Hematopoietic multipotent progenitor cell (in vitro differentiated cells): ENCODE measurements around the gene PERCC1. TPM values are rescaled to one million over a fixed set of nuclear protein-coding genes. Genes with fewer than 3 reads are reported as not detected.
"Not testable (repeated sequence)": the region's sequence is repeated elsewhere in the genome, so short reads cannot be mapped to it uniquely, and the experiment has no call there.

Source experiments
- DNase-seq, 3 donors: peaks; one replicate each; pipeline ENCODE4 v3.0.0-alpha.2; 2011 to 2015; ENCODE audit warnings: low read depth in 2 of 3, low spot score in 2 of 3
- total RNA-seq: library from RNA; depleted of rRNA; stranded (reverse); fragments of >200 nt; gene quantifications from one replicate; pipeline ENCODE4 v1.2.3, GENCODE V29; 2012

The PERCC1 gene
- total RNA-seq, 1 donor = 5.1 TPM

DNA sequence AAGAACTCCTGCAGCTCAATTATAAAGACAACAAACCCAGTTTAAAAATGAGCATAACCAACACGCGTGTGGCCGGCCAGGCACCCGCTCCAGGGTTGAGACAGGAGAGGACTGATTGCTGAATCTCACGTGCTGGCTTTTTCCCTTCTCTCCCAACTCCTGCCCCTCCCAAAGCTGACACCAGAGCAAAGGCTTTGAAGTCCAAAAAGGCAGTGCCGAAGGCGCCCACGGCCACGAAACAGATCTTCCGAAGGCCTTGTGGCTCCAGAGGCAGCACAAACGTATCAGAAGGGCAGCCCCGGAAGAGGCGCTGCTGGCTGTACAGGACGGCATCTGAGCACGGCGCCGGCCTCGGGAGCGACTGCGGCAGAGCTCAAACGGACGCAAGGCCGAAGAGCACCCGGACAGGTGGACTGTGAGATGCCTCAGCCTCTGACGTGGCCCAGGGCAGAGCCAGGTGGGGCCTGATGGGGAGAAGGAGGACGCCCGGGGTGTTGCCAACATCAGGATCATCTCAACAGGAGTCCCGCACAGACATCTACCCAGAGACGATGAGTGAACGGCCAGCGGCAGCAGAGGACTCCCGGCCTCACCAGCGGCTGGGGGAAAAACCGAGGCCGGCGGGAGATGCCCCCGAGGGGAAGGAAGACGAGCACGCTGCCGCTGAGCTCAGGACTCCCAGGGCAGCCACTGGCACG is 33.5 kb downstream of the PERCC1 start:
- no peak for DNase-seq

DNA sequence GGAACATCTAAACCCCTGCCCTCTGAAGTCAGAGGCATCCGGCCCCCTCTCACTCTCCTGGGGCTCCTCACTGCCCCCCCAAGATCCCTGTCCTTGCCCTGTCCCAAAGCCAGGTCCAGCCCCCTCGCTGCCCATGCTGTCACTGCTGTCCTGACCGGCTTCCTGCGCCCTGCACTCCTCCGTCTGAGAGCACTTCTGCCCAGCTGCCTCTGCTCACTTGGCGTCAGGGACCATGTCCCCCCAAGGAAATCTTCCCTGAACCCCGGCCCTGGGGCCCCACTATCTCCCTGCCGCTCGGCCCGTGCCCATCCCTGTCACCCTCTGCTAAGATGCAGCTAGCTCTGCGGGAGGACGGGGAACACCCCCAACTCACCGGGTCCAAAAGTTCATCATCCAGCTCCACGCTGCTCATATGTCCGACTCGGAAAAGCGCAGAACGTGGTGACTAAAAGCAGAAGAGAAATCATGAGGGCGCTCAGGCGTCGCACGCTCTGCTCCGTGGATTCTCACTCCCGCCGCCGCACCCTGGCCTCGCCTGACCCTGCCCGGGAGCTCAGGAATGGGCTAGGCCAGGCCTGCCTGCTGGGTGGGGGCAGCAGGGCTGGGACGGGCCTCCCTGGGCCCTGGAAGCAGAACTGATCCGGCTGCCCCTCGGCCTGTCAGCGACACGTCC is 34.2 kb downstream of the PERCC1 start:
- no peak for DNase-seq

DNA sequence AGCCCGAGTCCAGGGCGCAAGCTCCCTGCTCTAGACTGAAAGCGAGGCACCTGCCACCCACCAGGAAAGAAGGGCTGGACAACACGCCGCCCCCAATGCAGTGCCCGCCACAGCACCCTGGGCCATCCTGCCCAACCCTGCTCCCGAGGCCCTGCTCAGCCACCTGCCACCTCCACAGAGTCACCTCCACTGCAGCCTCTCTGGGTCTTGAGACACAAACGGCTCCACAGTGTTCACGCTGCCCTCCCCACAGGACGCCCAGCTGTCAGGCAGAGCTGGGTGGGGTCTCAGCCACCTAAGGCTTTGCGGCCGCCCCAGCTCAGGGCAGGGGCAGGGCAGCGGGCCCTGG is 34.7 kb downstream of the PERCC1 start:
- DNase-seq = no peak

DNA sequence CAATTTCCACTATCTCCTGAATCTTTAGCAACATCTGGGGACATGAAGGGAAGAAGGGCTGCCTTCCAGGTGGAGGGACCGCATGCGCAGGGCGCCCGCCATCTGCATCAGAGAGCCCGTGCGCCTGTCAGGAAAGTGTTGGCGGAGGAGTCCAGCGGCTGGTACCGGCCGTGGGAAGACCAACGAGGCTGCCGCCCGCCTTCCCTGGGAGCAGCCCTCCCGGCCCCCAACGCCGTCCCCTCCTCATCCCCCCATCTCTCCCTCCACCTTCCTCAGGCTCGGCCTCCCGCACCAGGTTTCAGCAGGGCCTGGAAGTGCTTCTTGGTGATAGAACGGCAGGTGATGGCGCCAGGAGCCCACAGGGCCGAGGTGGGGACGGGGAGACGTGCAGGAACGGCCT is 35.2 kb downstream of the PERCC1 start:
- no peak for DNase-seq

DNA sequence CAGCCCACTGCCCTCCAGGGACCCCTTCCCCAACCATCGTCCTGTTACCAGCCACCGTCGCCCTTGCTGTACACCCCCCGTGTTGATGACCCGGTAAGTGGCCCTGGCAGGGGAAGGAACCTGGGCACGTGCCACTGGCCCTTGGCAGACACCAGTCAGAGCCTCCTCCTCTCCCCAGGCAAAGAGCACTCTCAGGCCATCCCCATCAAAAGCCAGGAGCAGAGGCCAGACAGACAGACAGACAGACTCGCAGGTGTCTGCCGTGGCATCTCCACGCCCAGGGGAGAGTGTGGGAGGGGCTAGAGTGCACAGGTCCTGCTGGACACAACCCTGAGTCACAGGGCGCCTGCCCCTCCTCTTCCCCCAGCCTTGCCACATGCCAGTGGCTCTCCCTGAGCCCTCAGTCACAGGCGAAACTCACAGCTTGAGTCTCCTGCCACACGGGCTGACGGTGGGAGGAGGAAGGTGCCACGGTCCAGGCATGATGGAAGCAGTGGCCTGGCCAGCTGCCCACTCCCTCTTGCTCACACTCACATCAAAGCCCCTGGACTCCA is 36.2 kb downstream of the PERCC1 start:
- no peak for DNase-seq

DNA sequence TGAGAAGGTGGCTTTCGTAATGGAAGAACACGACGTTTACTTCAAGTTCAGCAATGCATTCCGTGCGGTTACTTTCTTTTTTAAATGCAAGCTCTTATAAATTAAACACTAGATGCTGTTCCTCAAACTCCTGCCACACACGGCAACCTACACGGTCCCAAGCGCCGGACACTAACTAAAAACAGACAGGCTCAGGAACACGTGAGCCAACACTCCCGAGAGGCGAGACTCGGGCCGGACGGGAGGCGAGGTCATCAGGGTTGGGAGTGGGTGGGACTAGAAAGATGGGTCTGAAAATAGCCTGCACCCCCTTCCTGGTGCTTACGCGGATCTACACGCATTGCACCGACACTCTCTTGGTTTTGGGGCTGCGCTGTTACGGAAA is 37.5 kb downstream of the PERCC1 start:
- no peak for DNase-seq

DNA sequence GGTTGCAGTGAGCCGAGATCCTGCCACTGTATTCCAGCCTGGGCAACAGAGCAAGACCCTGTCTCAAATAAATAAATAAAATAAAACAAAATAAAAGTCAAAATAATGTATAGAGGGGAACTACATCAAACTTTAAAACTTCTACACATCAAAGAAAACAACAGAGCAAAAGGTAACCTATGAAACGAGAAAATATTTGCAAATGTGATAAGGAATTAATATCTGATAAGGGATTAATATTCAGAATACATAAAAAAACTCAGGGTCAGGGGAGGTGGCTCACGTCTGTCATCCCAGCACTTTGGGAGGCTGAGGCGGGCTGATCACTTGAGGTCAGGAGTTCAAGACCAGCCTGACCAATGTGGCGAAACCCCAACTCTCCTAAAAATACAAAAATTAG is 38.3 kb downstream of the PERCC1 start:
- DNase-seq = not testable (repeated sequence)

DNA sequence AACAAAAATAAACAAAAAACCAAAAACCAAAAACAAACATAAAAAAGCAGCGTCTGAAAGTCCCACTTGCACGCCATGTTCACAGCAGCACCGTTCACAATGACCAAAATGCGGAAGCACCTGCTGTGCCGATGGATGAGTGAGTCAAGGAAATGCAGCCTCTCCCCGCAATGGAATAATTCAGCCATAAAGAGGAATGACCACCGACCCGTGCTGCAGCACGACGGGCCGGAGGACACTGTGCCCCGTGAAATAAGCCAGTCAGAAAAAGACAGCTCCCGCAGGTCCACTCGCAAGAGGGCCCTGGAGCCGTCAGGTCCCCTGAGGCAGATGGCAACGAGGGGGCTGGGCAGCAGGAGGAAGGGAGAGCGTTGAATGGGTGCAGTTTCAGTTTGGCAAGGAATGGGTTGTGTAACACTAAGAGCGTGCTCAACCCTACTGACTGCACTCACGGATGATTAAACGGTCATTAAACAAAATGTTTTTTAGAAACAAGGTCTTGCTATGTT is 38.9 kb downstream of the PERCC1 start:
- peak in 1 of 3 donors; percentile 65 for DNase-seq

DNA sequence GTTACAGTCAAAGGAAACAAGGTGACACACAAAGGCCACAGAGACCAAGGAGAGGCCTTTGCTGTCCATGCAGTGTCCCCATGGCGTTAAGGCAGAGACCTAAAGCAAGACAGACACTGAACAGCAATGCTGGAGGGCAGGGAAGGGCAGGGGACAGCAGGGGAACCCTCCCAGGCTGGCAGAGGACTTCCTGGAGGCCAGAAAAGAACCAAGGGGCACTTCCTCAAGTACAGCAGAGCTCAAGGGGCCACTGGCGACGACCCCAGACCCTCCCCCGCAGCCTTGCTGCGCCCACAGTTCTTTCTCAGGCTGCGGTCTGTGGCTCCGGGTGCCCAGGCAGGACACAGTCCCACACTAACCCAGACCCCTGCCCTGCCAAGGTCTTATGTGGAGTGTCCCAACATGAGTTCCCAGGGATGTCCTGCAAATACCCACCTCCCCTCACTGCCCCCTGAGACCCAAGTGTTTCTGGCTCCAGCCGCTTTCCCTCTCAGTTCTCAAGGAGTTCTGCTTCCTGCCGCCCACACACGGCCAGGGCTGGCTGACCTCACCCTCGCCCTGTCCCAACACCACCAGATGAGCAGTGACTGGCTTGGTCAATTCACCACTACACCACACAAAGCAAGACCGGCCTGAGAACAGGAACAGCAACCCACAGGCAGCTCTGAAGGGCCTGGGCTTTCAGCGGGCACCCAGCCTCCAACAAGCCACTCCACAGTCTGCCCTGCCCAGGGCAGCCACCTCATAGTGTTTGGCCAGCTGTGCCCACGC is 39.8 kb downstream of the PERCC1 start:
- DNase-seq = no peak

DNA sequence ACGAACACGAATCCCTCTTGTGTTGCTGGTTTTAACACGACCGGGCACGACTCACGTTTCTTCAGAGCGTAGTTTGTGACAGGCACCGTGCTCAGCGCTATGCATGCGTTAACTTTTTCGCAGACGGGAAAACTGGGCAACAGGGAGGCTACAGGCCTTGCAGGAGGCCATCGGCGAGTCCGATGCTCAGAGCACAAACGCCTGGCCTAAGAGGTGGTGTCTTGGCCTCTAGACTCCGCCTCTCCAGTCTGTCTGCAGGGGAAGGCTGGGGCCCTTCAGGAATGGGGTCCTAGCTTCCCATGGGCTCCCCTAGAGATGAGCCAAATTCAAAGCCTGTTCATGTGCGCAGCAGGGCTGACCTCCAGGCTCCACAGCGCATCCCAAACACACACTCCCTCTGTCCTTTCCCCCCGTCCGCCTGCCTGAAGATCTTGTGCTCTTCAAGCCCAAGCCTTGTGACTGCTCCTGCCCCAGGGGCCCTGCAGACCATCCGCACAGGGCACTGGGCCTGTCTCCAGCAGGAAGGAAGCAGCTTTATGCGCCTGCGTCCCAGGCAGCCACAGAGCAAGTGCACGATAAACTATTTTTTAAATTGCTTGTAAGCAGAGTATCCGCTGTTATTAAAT is 40.8 kb downstream of the PERCC1 start:
- peak in 1 of 3 donors; percentile 55 for DNase-seq

DNA sequence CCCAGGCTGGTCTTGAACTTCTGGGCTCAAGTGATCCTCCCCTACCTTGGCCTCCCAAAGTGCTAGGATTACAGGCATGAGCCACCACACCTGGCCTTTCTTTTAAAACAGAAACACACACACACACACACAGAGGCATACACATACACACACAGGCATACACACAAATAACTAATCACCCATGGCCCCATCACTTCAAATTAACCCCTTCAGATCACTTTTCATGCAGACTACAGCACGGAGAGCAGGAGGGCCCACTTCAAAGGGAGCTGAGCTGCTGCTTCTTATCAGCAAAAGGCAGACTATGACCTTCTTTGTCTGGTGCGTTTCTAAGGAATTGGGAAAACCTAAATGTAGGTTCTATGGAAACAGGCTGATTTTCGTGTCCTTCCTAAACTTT is 42.1 kb downstream of the PERCC1 start:
- no peak for DNase-seq

DNA sequence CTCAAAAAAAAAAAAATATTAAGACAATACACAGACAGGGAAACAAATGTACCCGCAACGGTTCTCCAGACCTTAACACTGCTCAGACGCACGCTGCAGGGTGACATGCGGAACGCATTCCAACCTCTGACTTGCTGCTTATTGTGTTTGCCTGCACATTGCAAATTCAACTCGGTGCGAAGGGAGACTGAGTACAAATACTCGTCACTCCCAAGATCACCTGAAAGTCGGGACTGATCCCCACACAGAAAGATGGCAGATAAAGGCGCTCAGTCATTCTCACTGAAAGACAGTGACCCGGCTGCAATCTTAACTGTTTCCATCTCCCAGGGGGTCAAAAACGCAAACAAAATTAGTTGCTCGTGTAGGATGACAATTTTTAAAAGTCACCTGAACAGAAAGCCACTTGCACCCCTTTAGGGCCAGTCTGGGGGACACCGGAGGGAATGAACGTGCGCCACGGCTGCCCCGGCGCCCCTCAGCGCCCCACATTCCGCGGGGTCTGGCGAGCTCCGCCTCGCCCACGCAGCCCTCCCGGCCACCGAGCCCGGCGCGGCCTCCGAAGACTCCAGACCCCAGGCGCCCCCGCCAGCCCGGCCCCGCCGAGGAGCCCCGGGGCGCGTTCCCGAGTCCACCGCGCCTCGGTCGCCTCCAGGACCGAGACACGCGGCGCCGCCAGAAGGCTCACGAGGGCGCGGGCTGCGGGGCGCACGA is 43.4 kb downstream of the PERCC1 start:
- no peak for DNase-seq

DNA sequence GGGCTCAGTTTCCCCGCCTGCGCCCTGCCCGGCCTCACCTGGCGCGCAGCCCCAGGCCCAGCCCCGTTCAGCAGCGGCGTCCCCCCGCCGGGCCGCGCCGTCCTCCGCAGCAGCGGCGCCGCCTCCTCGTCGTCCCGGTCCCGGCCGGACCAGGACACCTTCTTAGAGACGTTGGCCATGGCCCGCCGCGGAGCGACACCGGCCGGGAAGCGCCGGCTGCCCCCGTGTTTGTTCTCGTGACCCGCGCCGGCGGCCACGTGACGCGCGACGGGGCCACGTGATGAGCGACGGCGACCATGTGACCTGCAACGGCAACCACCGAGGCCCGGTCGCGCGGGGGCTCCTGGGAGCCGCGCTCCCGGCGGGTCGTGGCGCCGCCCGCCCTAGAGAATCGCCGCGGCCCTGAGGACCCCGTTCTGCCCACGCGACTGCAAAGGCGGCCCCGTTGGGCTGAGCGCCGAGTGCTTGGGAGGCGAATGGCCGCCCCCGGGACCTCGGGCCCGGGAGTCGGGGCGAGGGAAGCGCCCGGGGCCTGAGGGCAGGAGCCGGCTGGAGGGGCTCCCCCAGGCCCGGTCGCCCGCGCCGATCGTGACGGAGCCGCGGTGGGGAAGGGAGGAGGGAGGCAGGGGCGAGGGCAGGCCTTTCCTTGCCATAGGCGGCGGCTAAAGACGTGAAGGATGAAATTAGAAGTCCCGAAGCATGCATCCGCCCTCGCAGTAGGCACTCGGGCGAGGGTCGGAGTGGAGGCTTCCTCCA is 44.1 kb downstream of the PERCC1 start, which contains the start of gene CLCN7:
Gene CLCN7 (minus strand): TSS at position 233 of the 756 bp plus-strand sequence. CDS start 54 bp downstream, at position 179.
- DNase-seq = peak; percentile 71 to 90 (median 83)

DNA sequence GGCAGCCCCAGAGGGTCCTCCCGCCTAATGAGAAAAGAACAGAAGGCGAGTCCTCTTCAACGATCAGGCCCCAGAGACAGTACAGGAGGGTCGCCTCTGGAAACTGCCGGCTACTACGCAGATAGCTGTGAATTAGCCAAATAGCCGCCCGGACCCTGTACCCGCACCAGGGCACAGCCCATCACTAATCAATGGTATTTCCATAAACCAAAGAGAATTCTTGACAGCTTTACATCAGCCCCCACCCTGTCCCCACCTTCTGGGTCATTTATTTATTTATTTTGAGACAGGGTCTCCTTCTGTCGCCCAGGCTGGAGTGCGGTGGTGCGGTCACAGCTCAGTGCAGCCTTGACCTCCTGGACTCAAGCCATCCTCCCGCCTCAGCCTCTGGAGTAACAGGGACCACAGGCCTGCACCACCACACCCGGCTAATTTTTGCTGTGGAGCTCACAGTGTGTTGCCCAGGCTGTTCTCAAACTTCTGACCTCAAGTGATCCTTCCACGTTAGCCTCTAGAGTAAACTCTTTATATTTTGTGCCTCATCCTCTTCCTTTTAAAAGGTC is 44.8 kb downstream of the PERCC1 start:
- no peak for DNase-seq

DNA sequence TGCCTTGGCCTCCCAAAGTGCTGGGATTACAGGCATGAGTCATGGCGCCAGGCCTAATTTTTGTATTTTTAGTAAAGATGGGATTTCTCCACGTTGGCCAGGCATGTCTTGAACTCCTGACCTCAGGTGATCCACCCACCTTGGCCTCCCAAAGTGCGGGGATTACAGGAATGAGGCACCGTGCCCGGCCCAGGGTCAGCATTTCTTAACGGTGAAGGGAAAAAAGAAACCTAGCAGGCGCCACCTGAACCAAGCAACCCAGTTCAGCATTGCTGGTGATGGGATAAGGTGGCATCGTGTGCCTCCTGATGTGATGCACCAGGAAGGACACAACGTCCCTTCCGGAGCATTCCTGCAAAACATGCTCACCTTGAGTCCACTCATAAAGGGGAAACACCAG is 46.2 kb downstream of the PERCC1 start:
- DNase-seq = no peak

DNA sequence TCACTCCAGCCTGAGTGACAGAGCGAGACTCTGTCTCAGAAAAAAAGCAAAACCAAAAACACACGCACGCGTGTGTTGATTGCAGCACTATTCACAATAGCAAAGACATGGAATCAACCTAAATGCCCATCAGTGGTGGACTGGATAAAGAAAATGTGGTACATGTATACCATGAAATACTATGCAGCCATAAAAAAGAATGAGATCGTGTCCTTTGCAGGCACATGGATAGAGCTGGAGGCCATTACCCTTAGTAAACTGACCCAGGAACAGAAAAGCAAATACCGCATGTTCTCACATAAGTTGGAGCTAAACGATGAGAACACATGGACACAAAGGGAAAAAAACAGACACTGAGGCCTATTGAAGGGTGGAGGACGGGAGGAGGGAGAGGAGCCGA is 48.1 kb downstream of the PERCC1 start:
- DNase-seq = not testable (repeated sequence)

DNA sequence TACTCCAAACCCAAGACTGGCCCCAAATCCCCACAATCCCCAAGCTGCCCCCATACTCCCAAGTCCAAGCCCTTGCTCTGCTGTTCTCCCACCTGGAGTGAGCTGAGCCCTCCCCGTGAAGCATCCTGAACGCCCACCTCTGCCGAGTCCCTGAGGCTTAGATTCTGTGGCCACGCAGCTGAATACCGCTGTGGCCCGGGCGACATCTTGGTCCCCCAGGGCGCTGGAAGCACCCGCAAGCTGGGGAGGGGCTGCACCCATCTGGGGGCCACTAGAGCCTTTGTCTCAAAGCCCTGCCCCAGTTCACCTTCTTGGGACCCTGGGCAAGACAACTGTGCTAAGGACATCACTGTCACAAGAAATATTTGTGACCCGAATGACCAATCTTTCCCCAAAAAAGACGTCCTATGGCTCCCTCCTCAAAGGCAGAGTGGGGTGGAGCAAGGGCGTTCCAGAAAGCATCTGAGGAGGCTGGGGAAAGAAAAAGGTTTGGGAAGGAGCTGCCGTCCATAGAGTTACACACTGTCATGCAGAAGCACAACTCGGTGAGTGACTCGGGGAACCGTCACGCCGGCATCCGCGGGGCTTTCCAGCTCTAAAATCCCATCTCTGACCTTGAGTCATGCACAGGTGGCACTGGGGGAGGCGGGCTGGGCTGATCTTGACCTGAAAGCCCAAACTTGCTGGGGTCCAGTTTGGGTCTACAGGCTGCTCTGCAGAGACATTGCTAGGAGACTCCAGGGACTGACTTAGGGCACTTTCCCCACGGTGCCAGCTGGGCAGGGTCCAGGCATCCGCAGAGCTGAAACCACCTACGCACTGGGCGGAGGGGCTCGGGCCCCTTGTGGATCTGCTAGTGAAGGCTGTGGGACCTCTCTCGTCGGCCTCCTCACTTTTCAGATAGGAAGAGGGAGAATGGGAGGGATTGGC is 51.3 kb downstream of the PERCC1 start:
- DNase-seq = no peak
